Measurements from ENCODE around the gene COL21A1.
A peak's percentile ranks its signal among the peaks of the same experiment; 100 is the strongest.

The COL21A1 gene

GRCh38 chr6:56244528-56245253 lies 2.7 kb downstream of the COL21A1 start:
- no peak for DNase-seq

GRCh38 chr6:56244089-56244488 lies 3.3 kb downstream of the COL21A1 start:
- DNase-seq: no peak

- no peak for DNase-seq
Measured at GRCh38 chr6:56243518-56244070, 3.8 kb downstream of the COL21A1 start.

- DNase-seq: no peak
Measured at GRCh38 chr6:56242346-56242745, 5.0 kb downstream of the COL21A1 start.

GRCh38 chr6:56241124-56241802 lies 6.1 kb downstream of the COL21A1 start:
- DNase-seq: no peak

- DNase-seq: no peak
Measured at GRCh38 chr6:56238352-56238751, 9.0 kb downstream of the COL21A1 start.

- no peak for DNase-seq
Measured at GRCh38 chr6:56235245-56235644, 12.1 kb downstream of the COL21A1 start.

- no peak for DNase-seq
Measured at GRCh38 chr6:56232436-56232835, 14.9 kb downstream of the COL21A1 start.

- no peak for DNase-seq
Measured at GRCh38 chr6:56231827-56232226, 15.6 kb downstream of the COL21A1 start.

- no peak for DNase-seq
Measured at GRCh38 chr6:56230976-56231566, 16.3 kb downstream of the COL21A1 start.

- DNase-seq: peak; percentile 74
Measured at GRCh38 chr6:56227071-56227879, 20.1 kb downstream of the COL21A1 start.

- DNase-seq: no peak
Measured at GRCh38 chr6:56223995-56224394, 23.4 kb downstream of the COL21A1 start.

- DNase-seq: no peak
Measured at GRCh38 chr6:56222499-56222898, 24.9 kb downstream of the COL21A1 start.

GRCh38 chr6:56220078-56220477 lies 27.3 kb downstream of the COL21A1 start:
- DNase-seq: no peak

- no peak for DNase-seq
Measured at GRCh38 chr6:56214703-56215101, 32.7 kb downstream of the COL21A1 start.

- no peak for DNase-seq
Measured at GRCh38 chr6:56214041-56214702, 33.2 kb downstream of the COL21A1 start.

- no peak for DNase-seq
Measured at GRCh38 chr6:56211724-56212123, 35.7 kb downstream of the COL21A1 start.

- DNase-seq: no peak
Measured at GRCh38 chr6:56204134-56204533, 43.2 kb downstream of the COL21A1 start.

GRCh38 chr6:56199956-56200355 lies 47.4 kb downstream of the COL21A1 start:
- no peak for DNase-seq

- DNase-seq: no peak
Measured at GRCh38 chr6:56193846-56194245, 53.5 kb downstream of the COL21A1 start.

GRCh38 chr6:56188429-56188828 lies 59.0 kb downstream of the COL21A1 start:
- DNase-seq: no peak

- DNase-seq: no peak
Measured at GRCh38 chr6:56187686-56188085, 59.7 kb downstream of the COL21A1 start.
